Activated CD8-positive, alpha-beta memory T cell treated with anti-CD3 and anti-CD28 coated beads, Interleukin-2, amount 50 U/mL, for 1 hour (primary cell): ENCODE measurements around the gene RNF224.
"Not testable (repeated sequence)": the region's sequence is repeated elsewhere in the genome, so short reads cannot be mapped to it uniquely, and the experiment has no call there.

Source experiments
- DNase-seq: peaks from one replicate; pipeline ENCODE4 v3.0.0-alpha.2; 2020; ENCODE audit errors: extremely low read depth

The RNF224 gene

GRCh38 chr9:137240841-137241489 lies 13.7 kb downstream of the RNF224 start, which contains the start of gene TUBB4B:
TUBB4B (plus strand) TSS chr9:137241287; CDS start chr9:137241361, 74 bp downstream.
- DNase-seq: peak; percentile 98

GRCh38 chr9:137241490-137242268 lies 14.4 kb downstream of the RNF224 start:
- peak; percentile 20 for DNase-seq

GRCh38 chr9:137242269-137243203 lies 15.2 kb downstream of the RNF224 start:
- no peak for DNase-seq

GRCh38 chr9:137243266-137243625 lies 15.9 kb downstream of the RNF224 start:
- not testable (repeated sequence) for DNase-seq

- DNase-seq: no peak
Observed at GRCh38 chr9:137243626-137244485, 16.6 kb downstream of the RNF224 start.

- DNase-seq: no peak
Observed at GRCh38 chr9:137244486-137245449, 17.5 kb downstream of the RNF224 start.

GRCh38 chr9:137245450-137246421 lies 18.4 kb downstream of the RNF224 start:
- no peak for DNase-seq

- DNase-seq: no peak
Observed at GRCh38 chr9:137247135-137247915, 20.0 kb downstream of the RNF224 start.

- no peak for DNase-seq
Observed at GRCh38 chr9:137247916-137248175, 20.5 kb downstream of the RNF224 start.

- no peak for DNase-seq
Observed at GRCh38 chr9:137250329-137251193, 23.3 kb downstream of the RNF224 start.

- DNase-seq: no peak
Observed at GRCh38 chr9:137251194-137251461, 23.8 kb downstream of the RNF224 start, which contains the start of gene STPG3. STPG3 (plus strand) TSS chr9:137251286; CDS start chr9:137251287, 1 bp downstream.

GRCh38 chr9:137251490-137252268 lies 24.4 kb downstream of the RNF224 start:
- DNase-seq: no peak

GRCh38 chr9:137252555-137253506 lies 25.5 kb downstream of the RNF224 start:
- DNase-seq: no peak

GRCh38 chr9:137253717-137254623 lies 26.7 kb downstream of the RNF224 start:
- no peak for DNase-seq
